ENCODE measurements around the gene SPG7.

- TF ChIP-seq YY1 (IDR thresholded peaks at IDR 0.05; ENCODE audit: insufficient read depth, insufficient read length) (no peak), SUZ12 (IDR thresholded peaks at IDR 0.05; ENCODE audit: extremely low read depth, insufficient read depth, insufficient read length) (no peak)
These were observed 18.2 kb upstream of the SPG7 start for GRCh38 chr16:89489898-89490438.

All from NT2/D1 (cell line).